Activated naive CD4-positive, alpha-beta T cell treated with anti-CD3 and anti-CD28 coated beads for 36 hours (primary cell): Measurements from ENCODE around the gene CAPN14. TPM values are rescaled to one million over a fixed set of nuclear protein-coding genes. Genes with fewer than 3 reads are reported as not detected.
"Not testable (repeated sequence)": the region's sequence is repeated elsewhere in the genome, so short reads cannot be mapped to it uniquely, and the experiment has no call there.

Experiments used
- CTCF ChIA-PET: fragments of 350-600 bp; sonication (Branson Sonifier 250); formaldehyde crosslinking; loops from one replicate; lab custom pipeline; 2021; ENCODE audit warnings: antibody characterized with exemption; lab: Charles Lee
- DNase-seq: peaks from one replicate; pipeline ENCODE4 v3.0.0-alpha.2; 2020
- H3K27ac Mint-ChIP-seq: one replicate; pipeline ENCODE4 v1.8.0; 2021; ENCODE audit warnings: mild to moderate bottlenecking, mixed read lengths
- H3K27me3 Mint-ChIP-seq: one replicate; pipeline ENCODE4 v1.8.0; 2021; ENCODE audit warnings: low read depth, mixed read lengths
- H3K36me3 Mint-ChIP-seq: one replicate; pipeline ENCODE4 v1.8.0; 2021; ENCODE audit warnings: low read depth, mixed read lengths
- H3K4me1 Mint-ChIP-seq: one replicate; pipeline ENCODE4 v1.8.0; 2021; ENCODE audit warnings: low read depth, mixed read lengths
- H3K4me3 Mint-ChIP-seq: one replicate; pipeline ENCODE4 v1.8.0; 2021; ENCODE audit warnings: mild to moderate bottlenecking, moderate library complexity, mixed read lengths
- H3K9me3 Mint-ChIP-seq: one replicate; pipeline ENCODE4 v1.8.0; 2021; ENCODE audit warnings: mixed read lengths
- intact Hi-C: fragments of 100-400 bp; cut with micrococcal nuclease; formaldehyde crosslinking; loops from one replicate; pipeline ENCODE4 v1.15.1; 2023
- total RNA-seq, 2 experiments: library from RNA; stranded (reverse); gene quantifications; one replicate each; pipeline ENCODE4 v1.2.3, GENCODE V29; 2021

The CAPN14 gene
- total RNA-seq, 2 experiments from 2014 or later, result 1.1 TPM

GRCh38 chr2:31199206-31199605 lies 18.1 kb downstream of the CAPN14 start:
- Mint-ChIP-seq H3K4me3 (no peak overlapping the region), H3K36me3 (no peaks in the 10 kb centered on the region), H3K4me1 (no peaks in the 10 kb centered on the region), H3K27me3 (no peaks in the 10 kb centered on the region), H3K9me3 (no peaks in the 10 kb centered on the region), H3K27ac (no peak overlapping the region)
- no peak for DNase-seq
- CTCF ChIA-PET, result interaction anchor here (0.5 kb wide), 1 partner anchor 155 kb away, joined by 3 read pairs; no protein-coding TSS in a partner anchor
- intact Hi-C loops, result no loop called here

GRCh38 chr2:31197669-31198068 lies 19.6 kb downstream of the CAPN14 start:
- Mint-ChIP-seq H3K4me3 (no peak overlapping the region), H3K4me1 (no peaks in the 10 kb centered on the region), H3K27me3 (no peaks in the 10 kb centered on the region), H3K27ac (no peak overlapping the region), H3K36me3 (no peaks in the 10 kb centered on the region), H3K9me3 (no peaks in the 10 kb centered on the region)
- CTCF ChIA-PET, result no interaction called here
- DNase-seq, result no peak
- intact Hi-C loops, result no loop called here

GRCh38 chr2:31197166-31197565 lies 20.1 kb downstream of the CAPN14 start:
- CTCF ChIA-PET, result no interaction called here
- Mint-ChIP-seq H3K27me3 (no peaks in the 10 kb centered on the region), H3K27ac (no peak overlapping the region), H3K36me3 (no peaks in the 10 kb centered on the region), H3K9me3 (no peaks in the 10 kb centered on the region), H3K4me1 (no peaks in the 10 kb centered on the region), H3K4me3 (no peak overlapping the region)
- intact Hi-C loops, result no loop called here
- no peak for DNase-seq

DNA sequence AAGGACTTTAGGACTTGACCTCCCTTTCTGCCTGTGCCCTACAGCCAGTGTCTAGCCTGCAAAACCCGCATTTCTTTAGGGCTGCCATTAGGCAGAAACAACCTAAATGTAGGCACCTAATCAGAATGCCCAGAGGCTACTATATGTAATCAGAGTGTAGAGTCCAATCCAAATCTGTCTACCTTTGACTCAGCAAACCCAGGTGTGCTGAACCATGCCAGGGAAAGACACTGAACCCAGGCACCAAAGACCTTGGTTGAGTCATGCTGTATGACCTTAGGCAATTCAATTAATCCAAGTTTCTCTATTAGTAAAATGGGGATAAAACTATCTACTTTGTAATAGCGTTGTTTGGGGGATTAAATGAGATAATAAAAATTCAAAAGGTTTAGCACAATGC lies 20.7 kb downstream of the CAPN14 start:
- no peak overlapping the region for H3K4me3 Mint-ChIP-seq
- CTCF ChIA-PET, result no interaction called here
- H3K9me3 Mint-ChIP-seq, result no peaks in the 10 kb centered on the region
- intact Hi-C loops, result no loop called here
- no peaks in the 10 kb centered on the region for H3K27me3 Mint-ChIP-seq
- H3K36me3 Mint-ChIP-seq, result no peaks in the 10 kb centered on the region
- no peak overlapping the region for H3K27ac Mint-ChIP-seq
- H3K4me1 Mint-ChIP-seq, result no peaks in the 10 kb centered on the region
- DNase-seq, result no peak

DNA sequence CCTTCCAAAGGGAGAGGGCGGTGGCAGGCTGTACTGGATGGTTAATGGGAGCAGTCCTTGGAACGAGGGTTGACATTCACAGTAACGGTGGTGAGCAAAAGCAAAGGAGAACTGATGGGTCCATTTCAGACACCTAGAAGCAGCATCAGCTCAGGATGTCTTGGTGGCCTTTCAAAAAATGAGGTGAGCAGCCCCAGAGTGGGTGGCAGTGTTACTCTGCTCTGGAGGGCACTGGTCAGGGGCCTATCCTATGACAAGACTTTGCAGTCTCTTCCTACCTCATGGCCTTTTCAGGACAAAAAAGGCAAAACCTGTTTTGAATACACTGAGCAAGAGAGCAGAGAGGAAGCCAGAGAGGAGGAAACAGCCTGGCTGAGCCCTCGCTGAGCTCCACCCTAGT lies 23.5 kb downstream of the CAPN14 start:
- CTCF ChIA-PET, result interaction anchor here (1.3 kb wide), 1 partner anchor 24 kb away, joined by 3 read pairs; no protein-coding TSS in a partner anchor
- intact Hi-C loops, result no loop called here
- H3K9me3 Mint-ChIP-seq, result no peaks in the 10 kb centered on the region
- H3K36me3 Mint-ChIP-seq, result no peaks in the 10 kb centered on the region
- DNase-seq, result no peak
- no peaks in the 10 kb centered on the region for H3K27me3 Mint-ChIP-seq
- H3K27ac Mint-ChIP-seq, result no peak overlapping the region
- H3K4me3 Mint-ChIP-seq, result no peak overlapping the region
- H3K4me1 Mint-ChIP-seq, result no peaks in the 10 kb centered on the region

GRCh38 chr2:31192851-31193392 lies 24.4 kb downstream of the CAPN14 start:
- H3K36me3 Mint-ChIP-seq, result no peaks in the 10 kb centered on the region

GRCh38 chr2:31192396-31192795 lies 24.9 kb downstream of the CAPN14 start:
- H3K9me3 Mint-ChIP-seq, result no peaks in the 10 kb centered on the region
- CTCF ChIA-PET, result no interaction called here
- H3K27ac Mint-ChIP-seq, result no peak overlapping the region
- H3K36me3 Mint-ChIP-seq, result no peaks in the 10 kb centered on the region
- no peak for DNase-seq
- no peaks in the 10 kb centered on the region for H3K27me3 Mint-ChIP-seq
- intact Hi-C loops, result no loop called here
- no peaks in the 10 kb centered on the region for H3K4me1 Mint-ChIP-seq
- H3K4me3 Mint-ChIP-seq, result no peak overlapping the region

More at GRCh38 chr2:31192851-31193392, 24.4 kb downstream of the CAPN14 start:
- Mint-ChIP-seq H3K27ac (no peak overlapping the region), H3K27me3 (no peaks in the 10 kb centered on the region), H3K9me3 (no peaks in the 10 kb centered on the region), H3K4me1 (no peaks in the 10 kb centered on the region), H3K4me3 (no peak overlapping the region)
- no peak for DNase-seq
- intact Hi-C loops, result no loop called here
- CTCF ChIA-PET, result interaction anchor here (1.3 kb wide), 1 partner anchor 23 kb away, joined by 3 read pairs; no protein-coding TSS in a partner anchor

- DNase-seq, result no peak
- H3K4me1 Mint-ChIP-seq, result no peaks in the 10 kb centered on the region
- no peaks in the 10 kb centered on the region for H3K9me3 Mint-ChIP-seq
- H3K27me3 Mint-ChIP-seq, result no peaks in the 10 kb centered on the region
- intact Hi-C loops, result no loop called here
- CTCF ChIA-PET, result no interaction called here
- no peaks in the 10 kb centered on the region for H3K36me3 Mint-ChIP-seq
- no peak overlapping the region for H3K27ac Mint-ChIP-seq
- H3K4me3 Mint-ChIP-seq, result no peak overlapping the region
These were observed 25.4 kb downstream of the CAPN14 start for GRCh38 chr2:31191931-31192330.

DNA sequence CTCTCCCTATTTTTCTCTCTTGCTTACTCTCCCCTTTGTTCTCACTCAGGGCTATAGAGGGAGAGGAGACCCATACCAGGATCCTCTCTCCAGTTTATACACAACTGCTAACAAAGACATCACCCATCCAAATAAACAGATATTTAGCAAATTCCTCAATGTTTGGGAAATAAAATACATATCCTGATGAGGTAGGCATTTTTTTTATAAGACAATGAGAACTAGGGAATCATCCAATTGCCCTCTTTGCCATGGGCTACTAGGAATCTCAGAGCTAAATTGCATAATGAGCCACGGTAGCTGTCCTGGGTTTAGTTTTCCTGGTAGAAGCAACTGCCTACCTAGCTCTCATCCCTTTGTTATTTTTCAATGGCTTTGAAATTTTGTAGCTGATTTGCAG lies 27.1 kb downstream of the CAPN14 start:
- no peaks in the 10 kb centered on the region for H3K4me1 Mint-ChIP-seq
- H3K27me3 Mint-ChIP-seq, result no peaks in the 10 kb centered on the region
- no peaks in the 10 kb centered on the region for H3K9me3 Mint-ChIP-seq
- no peak overlapping the region for H3K4me3 Mint-ChIP-seq
- CTCF ChIA-PET, result no interaction called here
- no peaks in the 10 kb centered on the region for H3K36me3 Mint-ChIP-seq
- intact Hi-C loops, result no loop called here
- no peak for DNase-seq
- no peak overlapping the region for H3K27ac Mint-ChIP-seq

- Mint-ChIP-seq H3K4me3 (no peak overlapping the region), H3K27me3 (no peaks in the 10 kb centered on the region), H3K27ac (no peak overlapping the region), H3K9me3 (no peaks in the 10 kb centered on the region), H3K4me1 (no peaks in the 10 kb centered on the region), H3K36me3 (no peaks in the 10 kb centered on the region)
- no peak for DNase-seq
- CTCF ChIA-PET, result no interaction called here
- intact Hi-C loops, result no loop called here
These were observed 28.2 kb downstream of the CAPN14 start for GRCh38 chr2:31189141-31189540.

GRCh38 chr2:31188131-31188530 lies 29.2 kb downstream of the CAPN14 start:
- Mint-ChIP-seq H3K27ac (no peak overlapping the region), H3K27me3 (no peaks in the 10 kb centered on the region), H3K36me3 (no peaks in the 10 kb centered on the region), H3K4me3 (no peak overlapping the region), H3K4me1 (no peaks in the 10 kb centered on the region), H3K9me3 (no peaks in the 10 kb centered on the region)
- intact Hi-C loops, result no loop called here
- CTCF ChIA-PET, result no interaction called here
- DNase-seq, result no peak

GRCh38 chr2:31187166-31187565 lies 30.1 kb downstream of the CAPN14 start:
- Mint-ChIP-seq H3K36me3 (no peaks in the 10 kb centered on the region), H3K27ac (no peak overlapping the region), H3K9me3 (no peaks in the 10 kb centered on the region), H3K4me3 (no peak overlapping the region), H3K27me3 (no peaks in the 10 kb centered on the region), H3K4me1 (no peaks in the 10 kb centered on the region)
- DNase-seq, result no peak
- intact Hi-C loops, result no loop called here
- CTCF ChIA-PET, result no interaction called here

- H3K9me3 Mint-ChIP-seq, result not testable (repeated sequence)
These were observed 33.3 kb downstream of the CAPN14 start for GRCh38 chr2:31183973-31184372.

More at GRCh38 chr2:31183973-31184372, 33.3 kb downstream of the CAPN14 start:
- H3K4me1 Mint-ChIP-seq, H3K27me3 Mint-ChIP-seq, H3K36me3 Mint-ChIP-seq, H3K27ac Mint-ChIP-seq, CTCF ChIA-PET, H3K4me3 Mint-ChIP-seq, intact Hi-C loops, DNase-seq: not testable (repeated sequence)
